HepG2 (cell line): ENCODE results near the gene SNU13. TPM values are rescaled to one million over a fixed set of nuclear protein-coding genes. Genes with fewer than 3 reads are reported as not detected.

Source experiments
- ATAC-seq: fragments of 200-7000 bp; cut with Tn5 transposase; 3 replicates; pipeline ENCODE4 v1.9.1; 2020; ENCODE audit warnings: mild to moderate bottlenecking, moderate library complexity
- BruUV-seq: library from RNA; stranded (reverse); fragments of 400-500 nt; replicated peaks from 2 replicates; lab custom pipeline; 2021; lab: Mats Ljungman, UMichigan
- CTCF ChIA-PET: fragments of 300-600 bp; formaldehyde crosslinking; extraction: SDS; loops from one replicate; lab custom pipeline; 2021; ENCODE audit warnings: low total read pairs, inconsistent platforms, low intra/inter-chr PET ratio; lab: Yijun Ruan, JAX
- POLR2A ChIA-PET: fragments of 350-600 bp; sonication (Branson Sonifier 250); formaldehyde crosslinking; loops from one replicate; lab custom pipeline; 2020; ENCODE audit warnings: antibody characterized with exemption, inconsistent platforms; lab: Yijun Ruan, JAX
- DNase-seq: peaks from one replicate; pipeline ENCODE4 v3.0.0-alpha.2; 2015; ENCODE audit warnings: low spot score
- FAIRE-seq: peaks from 3 replicates; lab custom pipeline; 2011; peaks lifted over from hg19 to GRCh38; lab: Jason Lieb, UNC
- H2AFZ ChIP-seq: one replicate; pipeline ENCODE4 v1.6.1; 2011; ENCODE audit warnings: low read length, inconsistent platforms
- H3K27ac ChIP-seq: fragments of 300-600 bp; 3 replicates; pipeline ENCODE4 v1.8.0; 2011; ENCODE audit warnings: mixed run types, mild to moderate bottlenecking, mixed read lengths, low read length, inconsistent platforms; ENCODE audit not compliant: insufficient read depth; ENCODE audit errors: extremely low read length
- H3K27me3 ChIP-seq, 2 experiments: fragments of 200-600 bp in 1 of 2; 2 replicates in 1 of 2; 3 replicates in 1 of 2; pipeline versions ENCODE4 v1.6.0 to v1.8.0; 2011; ENCODE audit warnings: low read length in 2 of 2, mild to moderate bottlenecking in 2 of 2, moderate library complexity in 2 of 2, inconsistent platforms in 1 of 2; ENCODE audit not compliant: insufficient read depth in 2 of 2, control insufficient read depth in 1 of 2
- H3K36me3 ChIP-seq, 2 experiments: fragments of 200-600 bp in 1 of 2; replicated peaks in 1 of 2; 2 replicates in 1 of 2; 3 replicates in 1 of 2; pipeline versions ENCODE4 v1.5.1 to v1.8.0; 2011; ENCODE audit warnings: low read length in 2 of 2, inconsistent platforms in 1 of 2; ENCODE audit not compliant: insufficient read depth in 2 of 2, control insufficient read depth in 1 of 2
- H3K4me1 ChIP-seq: 2 replicates; pipeline ENCODE4 v1.5.1; 2012; ENCODE audit warnings: low read length, inconsistent platforms; ENCODE audit not compliant: insufficient read depth
- H3K4me2 ChIP-seq: 2 replicates; pipeline ENCODE4 v1.6.0; 2011; ENCODE audit warnings: low read depth, low read length, inconsistent platforms
- H3K4me3 ChIP-seq, 3 experiments: fragments of 200-600 bp in 1 of 3; sonication (generic), shearing (Covaris generic) in 1 of 3; replicated peaks in 1 of 3; 2 replicates each; pipeline ENCODE4 v1.5.1; 2011 to 2016; ENCODE audit warnings: low read length in 3 of 3, inconsistent platforms in 2 of 3, low read depth in 2 of 3, mild to moderate bottlenecking in 2 of 3, control low read depth in 1 of 3, mixed read lengths in 1 of 3; ENCODE audit not compliant: insufficient read depth in 1 of 3
- H3K79me2 ChIP-seq: one replicate; pipeline ENCODE4 v1.6.1; 2011; ENCODE audit warnings: low read length, inconsistent platforms; ENCODE audit not compliant: insufficient read depth
- H3K9ac ChIP-seq: 2 replicates; pipeline ENCODE4 v1.6.0; 2011; ENCODE audit warnings: mild to moderate bottlenecking, low read depth, low read length, inconsistent platforms; ENCODE audit not compliant: insufficient read depth
- H3K9me3 ChIP-seq: 2 replicates; pipeline ENCODE4 v1.5.1; 2012; ENCODE audit warnings: mild to moderate bottlenecking, low read length
- H4K20me1 ChIP-seq: 2 replicates; pipeline ENCODE4 v1.6.0; 2011; ENCODE audit warnings: inconsistent platforms, mild to moderate bottlenecking, low read length, moderate library complexity; ENCODE audit not compliant: insufficient read depth
- CHD2 ChIP-seq: IDR thresholded peaks from 2 replicates; pipeline ENCODE4 v1.6.1; 2011; ENCODE audit warnings: low read depth, low read length, improper control_type of control experiment
- GATAD2A ChIP-seq: IDR thresholded peaks from 2 replicates; pipeline ENCODE4 v1.6.1; 2016
- IKZF1 ChIP-seq: fragments of 450-650 bp; IDR thresholded peaks from 2 replicates; pipeline ENCODE4 v1.7.1; 2016
- JARID2 ChIP-seq: sonication (generic); formaldehyde crosslinking; IDR thresholded peaks from 2 replicates; pipeline ENCODE4 v1.8.1; 2023; ENCODE audit warnings: missing genetic modification reagents, inconsistent platforms; ENCODE audit not compliant: insufficient replicate concordance
- MAFG ChIP-seq: sonication (generic); formaldehyde crosslinking; IDR thresholded peaks from 2 replicates; pipeline ENCODE4 v1.5.1; 2020; ENCODE audit warnings: mild to moderate bottlenecking, missing genetic modification reagents
- MEIS2 ChIP-seq: sonication (generic); formaldehyde crosslinking; IDR thresholded peaks from 2 replicates; pipeline ENCODE4 v1.9.0; 2021; ENCODE audit warnings: mild to moderate bottlenecking, missing genetic modification reagents
- ZBTB20 ChIP-seq: sonication (generic); formaldehyde crosslinking; IDR thresholded peaks from 2 replicates; pipeline ENCODE4 v1.8.1; 2023; ENCODE audit warnings: missing genetic modification reagents, low read depth, mild to moderate bottlenecking, borderline replicate concordance
- ZNF235 ChIP-seq: sonication (generic); formaldehyde crosslinking; IDR thresholded peaks from 2 replicates; pipeline ENCODE4 v1.8.1; 2023; ENCODE audit warnings: mild to moderate bottlenecking, missing genetic modification reagents, borderline replicate concordance
- ZNF282 ChIP-seq: fragments of 450-650 bp; IDR thresholded peaks from 2 replicates; pipeline ENCODE4 v1.6.1; 2018; ENCODE audit not compliant: partially characterized antibody
- ZNF329 ChIP-seq: sonication (generic); formaldehyde crosslinking; IDR thresholded peaks from 2 replicates; pipeline ENCODE4 v1.9.0; 2021; ENCODE audit warnings: low read depth, mild to moderate bottlenecking, missing genetic modification reagents
- WGBS: methylation state at CpG from one replicate; pipeline ENCODE4 v1.1.6; 2017; ENCODE audit warnings: low lambda C conversion rate; 5-methylcytosine and 5-hydroxymethylcytosine counted together
- in situ Hi-C: cut with HindIII; loops from 2 replicates; pipeline ENCODE4 v1.10.0; 2017; ENCODE audit warnings: low pct_unique_long_range_greater_than_20kb; ENCODE audit not compliant: extremely low pct_ligation_motif_present
- intact Hi-C: fragments of 100-400 bp; cut with micrococcal nuclease; formaldehyde crosslinking; loops from one replicate; pipeline ENCODE4 v1.10.0; 2022; ENCODE audit not compliant: unreplicated experiment
- polyA plus RNA-seq, 8 experiments: library from polyadenylated mRNA; depleted of rRNA in 3 of 8; stranded (reverse) in 7 of 8; unstranded in 1 of 8; fragments of >200 nt; fragmentation: Illumina TruSeq in 4 of 8; extraction: Trizol in 4 of 8; gene quantifications; 2 replicates each; pipeline versions ENCODE4 v1.2.1 to v1.2.3, GENCODE V29; 2011 to 2016; ENCODE audit warnings: low read depth in 4 of 8, missing spikeins in 1 of 8, mixed read lengths in 1 of 8; ENCODE audit not compliant: insufficient read depth in 1 of 8
- total RNA-seq, 5 experiments: library from RNA; depleted of rRNA; stranded (reverse); fragments of >200 nt; fragmentation: Illumina TruSeq; extraction: Trizol; gene quantifications; 2 replicates each; pipeline ENCODE4 v1.2.3, GENCODE V29; 2016; ENCODE audit warnings: low read depth in 1 of 5
- TF ChIP-seq, protein P1 (sequence below), 2 experiments: sonication (generic) in 1 of 2; formaldehyde crosslinking in 1 of 2; IDR thresholded peaks; 2 replicates each; pipeline versions ENCODE4 v1.5.1 to v1.6.1; 2011 to 2020; ENCODE audit warnings: borderline replicate concordance in 1 of 2, low read depth in 1 of 2, low read length in 1 of 2, mild to moderate bottlenecking in 1 of 2, missing genetic modification reagents in 1 of 2, moderate library complexity in 1 of 2
- TF ChIP-seq, protein P2 (sequence below): sonication (generic); formaldehyde crosslinking; IDR thresholded peaks from 2 replicates; pipeline ENCODE4 v1.4.0; 2020; ENCODE audit warnings: missing genetic modification reagents, borderline replicate concordance
- TF ChIP-seq, protein P3 (sequence below): sonication (generic); formaldehyde crosslinking; IDR thresholded peaks from 2 replicates; pipeline ENCODE4 v1.8.0; 2022; ENCODE audit warnings: missing genetic modification reagents, mild to moderate bottlenecking, moderate library complexity, borderline replicate concordance
- TF ChIP-seq, protein P4 (sequence below): sonication (generic); formaldehyde crosslinking; IDR thresholded peaks from 2 replicates; pipeline ENCODE4 v1.5.0; 2020; ENCODE audit warnings: mild to moderate bottlenecking, missing genetic modification reagents, borderline replicate concordance

Gene SNU13
- total and polyA plus RNA-seq, 2 of the 13 experiments (the other 11 are each of a cell fraction or from before 2014, with no cell fraction given): 203 to 287 TPM

DNA sequence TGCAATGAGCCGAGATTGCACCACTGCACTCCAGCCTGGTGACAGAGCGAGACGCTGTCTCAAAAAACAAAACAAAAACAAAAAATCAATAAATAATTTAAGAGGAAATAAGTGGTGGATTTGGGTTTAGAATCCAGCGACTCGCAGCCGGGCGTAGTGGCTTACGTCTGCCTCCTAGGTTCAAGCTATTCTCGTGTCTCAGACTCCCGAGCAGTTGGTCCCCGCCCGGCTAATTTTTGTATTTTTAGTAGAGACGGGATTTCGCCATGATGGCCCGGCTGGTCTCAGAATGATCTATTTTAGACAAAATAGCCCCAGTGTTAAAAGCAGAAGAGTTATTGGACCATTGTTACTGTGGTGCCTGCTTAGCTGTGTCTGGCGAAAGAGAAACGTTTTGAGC, 29.8 kb downstream of the SNU13 start:
- H3K79me2 ChIP-seq: no peaks in the 10 kb centered on the region
- peaks cover 47 to 86% of the 10 kb centered on the region in 2 experiments for H3K36me3 ChIP-seq
- ChIA-PET POLR2A (no interaction called here), CTCF (no interaction called here)
- no peak overlapping the region for H2AFZ ChIP-seq
- BruUV-seq: no TSS peak
- 97% methylated on average over 17 of the region's 17 CpGs for WGBS
- ATAC-seq: no peak
- in situ Hi-C loops (no loop called here), intact Hi-C loops (no loop called here)
- H3K4me1 ChIP-seq: peaks cover 13% of the 10 kb centered on the region
- H3K27me3 ChIP-seq: no peaks in the 10 kb centered on the region
- H3K4me3 ChIP-seq: no peak overlapping the region
- H3K4me2 ChIP-seq: no peak overlapping the region
- no peaks in the 10 kb centered on the region for H3K9me3 ChIP-seq
- H3K27ac ChIP-seq: no peak overlapping the region
- no peak for TF ChIP-seq ZNF329 (CRISPR knock-in tag)
- TF ChIP-seq IKZF1: no peak
- no peak for TF ChIP-seq MAFG
- TF ChIP-seq ZBTB20 (CRISPR knock-in tag): no peak
- TF ChIP-seq, protein P1, sequence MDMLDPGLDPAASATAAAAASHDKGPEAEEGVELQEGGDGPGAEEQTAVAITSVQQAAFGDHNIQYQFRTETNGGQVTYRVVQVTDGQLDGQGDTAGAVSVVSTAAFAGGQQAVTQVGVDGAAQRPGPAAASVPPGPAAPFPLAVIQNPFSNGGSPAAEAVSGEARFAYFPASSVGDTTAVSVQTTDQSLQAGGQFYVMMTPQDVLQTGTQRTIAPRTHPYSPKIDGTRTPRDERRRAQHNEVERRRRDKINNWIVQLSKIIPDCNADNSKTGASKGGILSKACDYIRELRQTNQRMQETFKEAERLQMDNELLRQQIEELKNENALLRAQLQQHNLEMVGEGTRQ (IDR thresholded peaks at IDR 0.05; ENCODE audit: low read depth, low read length): no peak
- TF ChIP-seq, protein P1 (CRISPR knock-in tag; IDR thresholded peaks at IDR 0.05; ENCODE audit: borderline replicate concordance): no peak
- TF ChIP-seq GATAD2A (CRISPR knock-in tag): no peak
- no peak for TF ChIP-seq JARID2
- TF ChIP-seq, protein P2, sequence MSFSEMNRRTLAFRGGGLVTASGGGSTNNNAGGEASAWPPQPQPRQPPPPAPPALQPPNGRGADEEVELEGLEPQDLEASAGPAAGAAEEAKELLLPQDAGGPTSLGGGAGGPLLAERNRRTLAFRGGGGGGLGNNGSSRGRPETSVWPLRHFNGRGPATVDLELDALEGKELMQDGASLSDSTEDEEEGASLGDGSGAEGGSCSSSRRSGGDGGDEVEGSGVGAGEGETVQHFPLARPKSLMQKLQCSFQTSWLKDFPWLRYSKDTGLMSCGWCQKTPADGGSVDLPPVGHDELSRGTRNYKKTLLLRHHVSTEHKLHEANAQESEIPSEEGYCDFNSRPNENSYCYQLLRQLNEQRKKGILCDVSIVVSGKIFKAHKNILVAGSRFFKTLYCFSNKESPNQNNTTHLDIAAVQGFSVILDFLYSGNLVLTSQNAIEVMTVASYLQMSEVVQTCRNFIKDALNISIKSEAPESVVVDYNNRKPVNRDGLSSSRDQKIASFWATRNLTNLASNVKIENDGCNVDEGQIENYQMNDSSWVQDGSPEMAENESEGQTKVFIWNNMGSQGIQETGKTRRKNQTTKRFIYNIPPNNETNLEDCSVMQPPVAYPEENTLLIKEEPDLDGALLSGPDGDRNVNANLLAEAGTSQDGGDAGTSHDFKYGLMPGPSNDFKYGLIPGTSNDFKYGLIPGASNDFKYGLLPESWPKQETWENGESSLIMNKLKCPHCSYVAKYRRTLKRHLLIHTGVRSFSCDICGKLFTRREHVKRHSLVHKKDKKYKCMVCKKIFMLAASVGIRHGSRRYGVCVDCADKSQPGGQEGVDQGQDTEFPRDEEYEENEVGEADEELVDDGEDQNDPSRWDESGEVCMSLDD (CRISPR knock-in tag): no peak
- TF ChIP-seq ZNF282: no peak
- TF ChIP-seq CHD2: no peak
- TF ChIP-seq, protein P3, sequence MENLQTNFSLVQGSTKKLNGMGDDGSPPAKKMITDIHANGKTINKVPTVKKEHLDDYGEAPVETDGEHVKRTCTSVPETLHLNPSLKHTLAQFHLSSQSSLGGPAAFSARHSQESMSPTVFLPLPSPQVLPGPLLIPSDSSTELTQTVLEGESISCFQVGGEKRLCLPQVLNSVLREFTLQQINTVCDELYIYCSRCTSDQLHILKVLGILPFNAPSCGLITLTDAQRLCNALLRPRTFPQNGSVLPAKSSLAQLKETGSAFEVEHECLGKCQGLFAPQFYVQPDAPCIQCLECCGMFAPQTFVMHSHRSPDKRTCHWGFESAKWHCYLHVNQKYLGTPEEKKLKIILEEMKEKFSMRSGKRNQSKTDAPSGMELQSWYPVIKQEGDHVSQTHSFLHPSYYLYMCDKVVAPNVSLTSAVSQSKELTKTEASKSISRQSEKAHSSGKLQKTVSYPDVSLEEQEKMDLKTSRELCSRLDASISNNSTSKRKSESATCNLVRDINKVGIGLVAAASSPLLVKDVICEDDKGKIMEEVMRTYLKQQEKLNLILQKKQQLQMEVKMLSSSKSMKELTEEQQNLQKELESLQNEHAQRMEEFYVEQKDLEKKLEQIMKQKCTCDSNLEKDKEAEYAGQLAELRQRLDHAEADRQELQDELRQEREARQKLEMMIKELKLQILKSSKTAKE (CRISPR knock-in tag): no peak
- TF ChIP-seq MEIS2 (CRISPR knock-in tag): no peak
- TF ChIP-seq, protein P4, sequence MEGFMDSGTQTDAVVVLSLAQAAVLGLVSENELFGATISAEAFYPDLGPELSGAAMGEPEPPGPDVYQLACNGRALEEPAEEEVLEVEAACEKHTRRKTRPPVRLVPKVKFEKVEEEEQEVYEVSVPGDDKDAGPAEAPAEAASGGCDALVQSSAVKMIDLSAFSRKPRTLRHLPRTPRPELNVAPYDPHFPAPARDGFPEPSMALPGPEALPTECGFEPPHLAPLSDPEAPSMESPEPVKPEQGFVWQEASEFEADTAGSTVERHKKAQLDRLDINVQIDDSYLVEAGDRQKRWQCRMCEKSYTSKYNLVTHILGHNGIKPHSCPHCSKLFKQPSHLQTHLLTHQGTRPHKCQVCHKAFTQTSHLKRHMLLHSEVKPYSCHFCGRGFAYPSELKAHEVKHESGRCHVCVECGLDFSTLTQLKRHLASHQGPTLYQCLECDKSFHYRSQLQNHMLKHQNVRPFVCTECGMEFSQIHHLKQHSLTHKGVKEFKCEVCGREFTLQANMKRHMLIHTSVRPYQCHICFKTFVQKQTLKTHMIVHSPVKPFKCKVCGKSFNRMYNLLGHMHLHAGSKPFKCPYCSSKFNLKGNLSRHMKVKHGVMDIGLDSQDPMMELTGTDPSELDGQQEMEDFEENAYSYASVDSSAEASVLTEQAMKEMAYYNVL (CRISPR knock-in tag): no peak
- no peak for TF ChIP-seq ZNF235 (CRISPR knock-in tag)
- no peaks in the 10 kb centered on the region for H4K20me1 ChIP-seq
- H3K9ac ChIP-seq: no peak overlapping the region
- FAIRE-seq: no peak
- DNase-seq: no peak
